ENCODE data around the gene ATXN7. TPM values are rescaled to one million over a fixed set of nuclear protein-coding genes. Genes with fewer than 3 reads are reported as not detected.

Gene ATXN7
- total and polyA plus RNA-seq, 10 of the 15 experiments (the other 5 are each of a cell fraction or from before 2014, with no cell fraction given), result 0.83 to 24.6 (median 8.5) TPM

- peak; percentile 55; the same call in 1 of the 2 replicates for TF ChIP-seq ATF2 (IDR thresholded peaks at IDR 0.05; ENCODE audit: low read length)
- TF ChIP-seq, protein P1, sequence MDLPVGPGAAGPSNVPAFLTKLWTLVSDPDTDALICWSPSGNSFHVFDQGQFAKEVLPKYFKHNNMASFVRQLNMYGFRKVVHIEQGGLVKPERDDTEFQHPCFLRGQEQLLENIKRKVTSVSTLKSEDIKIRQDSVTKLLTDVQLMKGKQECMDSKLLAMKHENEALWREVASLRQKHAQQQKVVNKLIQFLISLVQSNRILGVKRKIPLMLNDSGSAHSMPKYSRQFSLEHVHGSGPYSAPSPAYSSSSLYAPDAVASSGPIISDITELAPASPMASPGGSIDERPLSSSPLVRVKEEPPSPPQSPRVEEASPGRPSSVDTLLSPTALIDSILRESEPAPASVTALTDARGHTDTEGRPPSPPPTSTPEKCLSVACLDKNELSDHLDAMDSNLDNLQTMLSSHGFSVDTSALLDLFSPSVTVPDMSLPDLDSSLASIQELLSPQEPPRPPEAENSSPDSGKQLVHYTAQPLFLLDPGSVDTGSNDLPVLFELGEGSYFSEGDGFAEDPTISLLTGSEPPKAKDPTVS (IDR thresholded peaks at IDR 0.05; ENCODE audit: low read depth, low read length), result no peak
- TF ChIP-seq BMI1 (IDR thresholded peaks at IDR 0.05; ENCODE audit: borderline replicate concordance), result no peak
- TF ChIP-seq, protein P2, sequence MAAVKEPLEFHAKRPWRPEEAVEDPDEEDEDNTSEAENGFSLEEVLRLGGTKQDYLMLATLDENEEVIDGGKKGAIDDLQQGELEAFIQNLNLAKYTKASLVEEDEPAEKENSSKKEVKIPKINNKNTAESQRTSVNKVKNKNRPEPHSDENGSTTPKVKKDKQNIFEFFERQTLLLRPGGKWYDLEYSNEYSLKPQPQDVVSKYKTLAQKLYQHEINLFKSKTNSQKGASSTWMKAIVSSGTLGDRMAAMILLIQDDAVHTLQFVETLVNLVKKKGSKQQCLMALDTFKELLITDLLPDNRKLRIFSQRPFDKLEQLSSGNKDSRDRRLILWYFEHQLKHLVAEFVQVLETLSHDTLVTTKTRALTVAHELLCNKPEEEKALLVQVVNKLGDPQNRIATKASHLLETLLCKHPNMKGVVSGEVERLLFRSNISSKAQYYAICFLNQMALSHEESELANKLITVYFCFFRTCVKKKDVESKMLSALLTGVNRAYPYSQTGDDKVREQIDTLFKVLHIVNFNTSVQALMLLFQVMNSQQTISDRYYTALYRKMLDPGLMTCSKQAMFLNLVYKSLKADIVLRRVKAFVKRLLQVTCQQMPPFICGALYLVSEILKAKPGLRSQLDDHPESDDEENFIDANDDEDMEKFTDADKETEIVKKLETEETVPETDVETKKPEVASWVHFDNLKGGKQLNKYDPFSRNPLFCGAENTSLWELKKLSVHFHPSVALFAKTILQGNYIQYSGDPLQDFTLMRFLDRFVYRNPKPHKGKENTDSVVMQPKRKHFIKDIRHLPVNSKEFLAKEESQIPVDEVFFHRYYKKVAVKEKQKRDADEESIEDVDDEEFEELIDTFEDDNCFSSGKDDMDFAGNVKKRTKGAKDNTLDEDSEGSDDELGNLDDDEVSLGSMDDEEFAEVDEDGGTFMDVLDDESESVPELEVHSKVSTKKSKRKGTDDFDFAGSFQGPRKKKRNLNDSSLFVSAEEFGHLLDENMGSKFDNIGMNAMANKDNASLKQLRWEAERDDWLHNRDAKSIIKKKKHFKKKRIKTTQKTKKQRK (IDR thresholded peaks at IDR 0.05; ENCODE audit: low read depth, low read length), result no peak
Observed at GRCh38 chr3:63933459-63933858, 69.8 kb downstream of the ATXN7 start (continued).

Data from GM12878 (cell line).